ENCODE data around the gene PRKN. TPM values are rescaled to one million over a fixed set of nuclear protein-coding genes. Genes with fewer than 3 reads are reported as not detected.

The PRKN gene
- polyA plus RNA-seq, 1 donor from 2014 or later = 1.2 TPM

- Histone ChIP-seq H2AFZ (ENCODE audit: low read depth, low read length) (no peak overlapping the region), H3K27ac (ENCODE audit: low read length) (no peak overlapping the region), H3K9ac (ENCODE audit: low read length) (no peak overlapping the region), H4K20me1 (ENCODE audit: insufficient read depth) (no peaks in the 10 kb centered on the region), H3F3A (ENCODE audit: insufficient read depth, low read length, poor library complexity, severe bottlenecking) (no peaks in the 10 kb centered on the region), H3K9me2 (ENCODE audit: insufficient read depth, low read length) (no peaks in the 10 kb centered on the region), H3K9me3 (ENCODE audit: low read length) (no peaks in the 10 kb centered on the region), H3K79me2 (replicated peaks; ENCODE audit: insufficient read depth, low read length) (no peaks in the 10 kb centered on the region), H3K27me3 (ENCODE audit: insufficient read depth, low read depth, low read length) (no peaks in the 10 kb centered on the region), H3K4me3 (ENCODE audit: low read length) (no peak overlapping the region), H3K36me3 (ENCODE audit: insufficient read depth, low read length) (no peaks in the 10 kb centered on the region), H3K4me2 (ENCODE audit: low read length) (no peak overlapping the region)
- TF ChIP-seq SMC3 (conservative IDR thresholded peaks at IDR 0.05; ENCODE audit: poor library complexity) (no peak), TAF1 (IDR thresholded peaks at IDR 0.05; ENCODE audit: low read depth) (no peak), RAD21 (conservative IDR thresholded peaks at IDR 0.05) (no peak), CTCF (IDR thresholded peaks at IDR 0.05; ENCODE audit: poor library complexity, severe bottlenecking) (no peak), MXI1 (conservative IDR thresholded peaks at IDR 0.05; ENCODE audit: poor library complexity, severe bottlenecking) (no peak), REST (IDR thresholded peaks at IDR 0.05; ENCODE audit: borderline replicate concordance) (no peak), POLR2AphosphoS5 (IDR thresholded peaks at IDR 0.05) (no peak)
Observed at GRCh38 chr6:161407115-161407514, 1320.5 kb downstream of the PRKN start.

GRCh38 chr6:161406646-161407045 lies 1320.9 kb downstream of the PRKN start:
- Histone ChIP-seq H2AFZ (ENCODE audit: low read depth, low read length) (no peak overlapping the region), H3K27me3 (ENCODE audit: insufficient read depth, low read depth, low read length) (no peaks in the 10 kb centered on the region), H4K20me1 (ENCODE audit: insufficient read depth) (no peaks in the 10 kb centered on the region), H3K9me2 (ENCODE audit: insufficient read depth, low read length) (no peaks in the 10 kb centered on the region), H3K9ac (ENCODE audit: low read length) (no peak overlapping the region), H3K36me3 (ENCODE audit: insufficient read depth, low read length) (no peaks in the 10 kb centered on the region), H3F3A (ENCODE audit: insufficient read depth, low read length, poor library complexity, severe bottlenecking) (no peaks in the 10 kb centered on the region), H3K4me2 (ENCODE audit: low read length) (no peak overlapping the region), H3K9me3 (ENCODE audit: low read length) (no peaks in the 10 kb centered on the region), H3K4me3 (ENCODE audit: low read length) (no peak overlapping the region), H3K27ac (ENCODE audit: low read length) (no peak overlapping the region), H3K79me2 (replicated peaks; ENCODE audit: insufficient read depth, low read length) (no peaks in the 10 kb centered on the region)
- TF ChIP-seq EZH2 (IDR thresholded peaks at IDR 0.05; ENCODE audit: borderline replicate concordance, insufficient read depth, low read length, poor library complexity, severe bottlenecking) (no peak), MXI1 (conservative IDR thresholded peaks at IDR 0.05; ENCODE audit: poor library complexity, severe bottlenecking) (no peak), EP300 (conservative IDR thresholded peaks at IDR 0.05; ENCODE audit: poor library complexity, severe bottlenecking) (peak; percentile 30), TAF1 (IDR thresholded peaks at IDR 0.05; ENCODE audit: low read depth) (no peak), SMC3 (conservative IDR thresholded peaks at IDR 0.05; ENCODE audit: poor library complexity) (no peak), POLR2AphosphoS5 (IDR thresholded peaks at IDR 0.05) (peak; percentile 42)

Data from neural cell (in vitro differentiated cells).